Measurements from ENCODE around the gene MPZL3.

The MPZL3 gene

GRCh38 chr11:118210323-118210722 is 41.8 kb downstream of the MPZL3 start:
- H3K4me3 ChIP-seq (IDR thresholded peaks at IDR 0.05; ENCODE audit: insufficient read depth, low read depth, low read length): no peak overlapping the region
- TF ChIP-seq, protein P1, sequence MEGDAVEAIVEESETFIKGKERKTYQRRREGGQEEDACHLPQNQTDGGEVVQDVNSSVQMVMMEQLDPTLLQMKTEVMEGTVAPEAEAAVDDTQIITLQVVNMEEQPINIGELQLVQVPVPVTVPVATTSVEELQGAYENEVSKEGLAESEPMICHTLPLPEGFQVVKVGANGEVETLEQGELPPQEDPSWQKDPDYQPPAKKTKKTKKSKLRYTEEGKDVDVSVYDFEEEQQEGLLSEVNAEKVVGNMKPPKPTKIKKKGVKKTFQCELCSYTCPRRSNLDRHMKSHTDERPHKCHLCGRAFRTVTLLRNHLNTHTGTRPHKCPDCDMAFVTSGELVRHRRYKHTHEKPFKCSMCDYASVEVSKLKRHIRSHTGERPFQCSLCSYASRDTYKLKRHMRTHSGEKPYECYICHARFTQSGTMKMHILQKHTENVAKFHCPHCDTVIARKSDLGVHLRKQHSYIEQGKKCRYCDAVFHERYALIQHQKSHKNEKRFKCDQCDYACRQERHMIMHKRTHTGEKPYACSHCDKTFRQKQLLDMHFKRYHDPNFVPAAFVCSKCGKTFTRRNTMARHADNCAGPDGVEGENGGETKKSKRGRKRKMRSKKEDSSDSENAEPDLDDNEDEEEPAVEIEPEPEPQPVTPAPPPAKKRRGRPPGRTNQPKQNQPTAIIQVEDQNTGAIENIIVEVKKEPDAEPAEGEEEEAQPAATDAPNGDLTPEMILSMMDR (conservative IDR thresholded peaks at IDR 0.05; ENCODE audit: low read depth, low read length): no peak
- no peaks in the 10 kb centered on the region for H3K36me3 ChIP-seq (ENCODE audit: insufficient read depth)
- no peak overlapping the region for H3K9ac ChIP-seq
- no peak overlapping the region for H2AFZ ChIP-seq (ENCODE audit: low read depth)
- no peaks in the 10 kb centered on the region for H3K27me3 ChIP-seq (ENCODE audit: insufficient read depth, low read depth)
- H4K20me1 ChIP-seq (ENCODE audit: insufficient read depth): no peaks in the 10 kb centered on the region
- no peaks in the 10 kb centered on the region for H3K79me2 ChIP-seq (ENCODE audit: insufficient read depth, low read depth)
- H3K4me2 ChIP-seq: no peak overlapping the region
- peaks cover 16% of the 10 kb centered on the region for H3K4me1 ChIP-seq (ENCODE audit: low read depth, poor library complexity, severe bottlenecking)
- H3K27ac ChIP-seq: no peak overlapping the region

- H3K27me3 ChIP-seq (ENCODE audit: insufficient read depth, low read depth): no peaks in the 10 kb centered on the region
- H2AFZ ChIP-seq (ENCODE audit: low read depth): no peak overlapping the region
- no peaks in the 10 kb centered on the region for H3K36me3 ChIP-seq (ENCODE audit: insufficient read depth)
Measured at GRCh38 chr11:118209033-118209432, 43.1 kb downstream of the MPZL3 start.

DNA sequence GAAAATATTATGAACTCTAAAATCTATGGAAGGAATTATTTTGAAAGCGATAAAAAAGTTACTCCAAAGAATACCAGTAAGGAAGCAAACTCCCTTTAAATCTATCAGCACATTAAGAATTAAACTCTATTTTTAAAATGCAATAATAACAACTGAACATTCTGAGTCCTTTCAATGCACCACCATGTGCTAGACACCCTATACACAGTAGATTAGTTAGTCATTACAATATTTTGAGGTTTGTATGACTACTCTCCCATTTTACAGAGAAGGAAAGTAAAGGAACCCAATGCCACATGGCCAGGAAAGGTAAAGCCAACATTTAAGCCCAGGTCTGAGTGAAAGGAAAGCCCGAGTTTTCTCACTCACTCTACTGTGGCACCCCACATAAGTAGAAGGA is 45.1 kb downstream of the MPZL3 start:
- Histone ChIP-seq H3K4me3 (IDR thresholded peaks at IDR 0.05; ENCODE audit: insufficient read depth, low read depth, low read length) (no peak overlapping the region), H3K4me1 (ENCODE audit: low read depth, poor library complexity, severe bottlenecking) (peaks cover 4% of the 10 kb centered on the region), H3K79me2 (ENCODE audit: insufficient read depth, low read depth) (no peaks in the 10 kb centered on the region), H3K4me2 (no peak overlapping the region), H3K9ac (no peak overlapping the region), H4K20me1 (ENCODE audit: insufficient read depth) (no peaks in the 10 kb centered on the region), H3K27me3 (ENCODE audit: insufficient read depth, low read depth) (no peaks in the 10 kb centered on the region), H3K27ac (no peak overlapping the region), H3K36me3 (ENCODE audit: insufficient read depth) (no peaks in the 10 kb centered on the region), H2AFZ (ENCODE audit: low read depth) (no peak overlapping the region)
- TF ChIP-seq, protein P1 (conservative IDR thresholded peaks at IDR 0.05; ENCODE audit: low read depth, low read length): no peak

More at GRCh38 chr11:118209033-118209432, 43.1 kb downstream of the MPZL3 start:
- Histone ChIP-seq H3K79me2 (ENCODE audit: insufficient read depth, low read depth) (no peaks in the 10 kb centered on the region), H4K20me1 (ENCODE audit: insufficient read depth) (no peaks in the 10 kb centered on the region), H3K27ac (no peak overlapping the region), H3K4me3 (IDR thresholded peaks at IDR 0.05; ENCODE audit: insufficient read depth, low read depth, low read length) (no peak overlapping the region), H3K4me1 (ENCODE audit: low read depth, poor library complexity, severe bottlenecking) (peaks cover 7% of the 10 kb centered on the region), H3K9ac (no peak overlapping the region), H3K4me2 (no peak overlapping the region)
- TF ChIP-seq, protein P1 (conservative IDR thresholded peaks at IDR 0.05; ENCODE audit: low read depth, low read length): no peak

DNA sequence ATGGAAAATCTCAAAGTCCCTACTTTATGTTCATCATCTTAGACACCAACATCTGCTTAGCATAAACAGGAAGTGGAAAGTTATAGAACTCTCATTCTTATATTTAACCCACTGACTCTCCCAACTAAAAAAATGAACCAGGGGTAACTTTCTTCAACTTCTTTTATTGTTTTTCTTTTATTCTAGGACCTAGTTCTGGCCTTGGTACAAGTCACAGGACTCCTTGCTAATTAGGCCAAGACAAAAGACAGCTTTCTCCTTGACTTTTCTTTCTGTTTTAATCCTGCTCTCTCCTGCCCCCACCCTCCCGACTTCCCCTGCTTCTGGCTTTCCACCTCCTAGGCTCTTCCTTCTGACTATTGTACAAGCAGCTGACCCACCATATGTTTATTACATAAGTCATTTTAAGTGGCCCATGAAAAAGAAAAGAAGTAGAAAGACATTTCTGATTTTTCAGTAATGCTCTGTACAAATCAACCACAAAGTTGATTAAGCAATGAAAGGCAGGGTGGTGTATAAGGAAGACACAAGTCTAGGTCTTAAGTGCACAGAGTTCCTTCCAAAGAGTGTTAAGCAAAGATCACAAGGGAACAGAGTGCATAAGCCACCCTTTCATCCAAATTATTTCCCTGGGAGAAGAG is 45.7 kb downstream of the MPZL3 start:
- Histone ChIP-seq H3K36me3 (ENCODE audit: insufficient read depth) (no peaks in the 10 kb centered on the region), H3K4me1 (ENCODE audit: low read depth, poor library complexity, severe bottlenecking) (peaks cover 4% of the 10 kb centered on the region), H3K79me2 (ENCODE audit: insufficient read depth, low read depth) (no peaks in the 10 kb centered on the region), H3K4me3 (IDR thresholded peaks at IDR 0.05; ENCODE audit: insufficient read depth, low read depth, low read length) (no peak overlapping the region), H3K4me2 (no peak overlapping the region), H2AFZ (ENCODE audit: low read depth) (no peak overlapping the region), H3K27me3 (ENCODE audit: insufficient read depth, low read depth) (no peaks in the 10 kb centered on the region), H3K27ac (no peak overlapping the region), H4K20me1 (ENCODE audit: insufficient read depth) (no peaks in the 10 kb centered on the region), H3K9ac (no peak overlapping the region)
- TF ChIP-seq, protein P1 (conservative IDR thresholded peaks at IDR 0.05; ENCODE audit: low read depth, low read length): no peak

Measured in KMS-11 (cell line).